ENCODE data around the gene CNOT6L.

DNA sequence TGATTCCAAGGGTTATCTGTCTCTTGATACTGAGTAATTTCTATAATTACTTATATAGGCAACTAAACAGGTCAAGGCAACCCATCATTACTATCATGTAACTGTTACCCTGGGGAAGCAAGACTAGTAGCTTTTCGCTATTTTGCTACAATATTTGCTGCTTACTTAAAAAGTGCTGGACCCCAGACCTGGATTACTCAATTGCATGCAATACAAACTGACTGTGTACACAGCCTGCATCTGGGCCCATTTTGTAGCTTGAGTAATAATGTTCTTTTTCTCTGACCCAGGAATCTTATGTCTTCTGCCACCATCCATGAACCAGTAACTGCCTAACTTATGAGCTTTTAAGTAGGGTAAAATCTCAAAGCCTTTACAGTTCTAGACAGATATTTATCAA lies 53.4 kb downstream of the CNOT6L start:
- TF ChIP-seq, protein P1, sequence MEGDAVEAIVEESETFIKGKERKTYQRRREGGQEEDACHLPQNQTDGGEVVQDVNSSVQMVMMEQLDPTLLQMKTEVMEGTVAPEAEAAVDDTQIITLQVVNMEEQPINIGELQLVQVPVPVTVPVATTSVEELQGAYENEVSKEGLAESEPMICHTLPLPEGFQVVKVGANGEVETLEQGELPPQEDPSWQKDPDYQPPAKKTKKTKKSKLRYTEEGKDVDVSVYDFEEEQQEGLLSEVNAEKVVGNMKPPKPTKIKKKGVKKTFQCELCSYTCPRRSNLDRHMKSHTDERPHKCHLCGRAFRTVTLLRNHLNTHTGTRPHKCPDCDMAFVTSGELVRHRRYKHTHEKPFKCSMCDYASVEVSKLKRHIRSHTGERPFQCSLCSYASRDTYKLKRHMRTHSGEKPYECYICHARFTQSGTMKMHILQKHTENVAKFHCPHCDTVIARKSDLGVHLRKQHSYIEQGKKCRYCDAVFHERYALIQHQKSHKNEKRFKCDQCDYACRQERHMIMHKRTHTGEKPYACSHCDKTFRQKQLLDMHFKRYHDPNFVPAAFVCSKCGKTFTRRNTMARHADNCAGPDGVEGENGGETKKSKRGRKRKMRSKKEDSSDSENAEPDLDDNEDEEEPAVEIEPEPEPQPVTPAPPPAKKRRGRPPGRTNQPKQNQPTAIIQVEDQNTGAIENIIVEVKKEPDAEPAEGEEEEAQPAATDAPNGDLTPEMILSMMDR (IDR thresholded peaks at IDR 0.05), result no peak
- TF ChIP-seq POLR2A (IDR thresholded peaks at IDR 0.05), result no peak
